HG03039 (cell line): Measurements from ENCODE around the gene THUMPD2.

Experiments used
- ATAC-seq: cut with Tn5 transposase; IDR thresholded peaks from one replicate; pipeline ENCODE4 v1.9.1; 2021; ENCODE audit warnings: mild to moderate bottlenecking, moderate library complexity; ENCODE audit not compliant: unreplicated experiment

THUMPD2 gene

DNA sequence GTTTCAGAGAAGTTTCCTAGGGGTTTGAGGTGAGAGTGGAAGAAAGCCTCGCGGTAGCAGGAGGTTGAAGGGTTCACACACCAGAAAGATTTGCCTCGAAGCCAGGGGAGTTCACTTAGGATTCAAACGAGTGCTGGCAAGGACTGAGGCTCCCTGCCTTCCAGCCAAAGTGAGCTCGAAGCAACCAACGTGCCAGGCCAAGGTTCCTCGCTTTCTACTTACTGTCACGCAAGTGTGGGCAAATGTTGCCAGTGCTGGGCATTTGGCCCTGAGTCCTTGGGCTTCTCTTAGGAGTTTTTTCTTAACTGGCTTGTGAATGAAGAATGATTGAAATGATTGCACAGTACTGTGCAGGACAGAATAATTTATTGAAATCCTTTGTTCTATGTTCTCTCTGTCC, 59.7 kb downstream of the THUMPD2 start:
- ATAC-seq: no peak

DNA sequence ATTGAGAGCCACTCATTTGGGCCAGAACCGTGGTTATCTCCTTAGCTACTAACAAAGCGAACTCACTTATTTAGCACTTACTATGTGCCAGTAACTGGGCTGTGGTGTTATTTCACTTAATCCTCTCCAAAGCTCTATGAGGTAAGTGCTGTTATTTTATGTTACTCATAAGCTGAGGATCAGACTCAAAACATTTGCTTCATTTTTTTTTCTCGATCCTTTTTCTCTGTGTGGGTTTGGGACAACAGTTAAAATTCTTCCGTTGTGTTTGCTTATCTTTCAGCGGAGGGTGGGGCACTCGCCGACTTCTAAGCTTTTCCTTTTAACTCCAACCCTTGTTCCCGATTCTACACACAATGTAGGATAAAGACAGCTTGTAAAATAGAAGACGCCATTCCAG, 60.6 kb downstream of the THUMPD2 start:
- no peak for ATAC-seq

DNA sequence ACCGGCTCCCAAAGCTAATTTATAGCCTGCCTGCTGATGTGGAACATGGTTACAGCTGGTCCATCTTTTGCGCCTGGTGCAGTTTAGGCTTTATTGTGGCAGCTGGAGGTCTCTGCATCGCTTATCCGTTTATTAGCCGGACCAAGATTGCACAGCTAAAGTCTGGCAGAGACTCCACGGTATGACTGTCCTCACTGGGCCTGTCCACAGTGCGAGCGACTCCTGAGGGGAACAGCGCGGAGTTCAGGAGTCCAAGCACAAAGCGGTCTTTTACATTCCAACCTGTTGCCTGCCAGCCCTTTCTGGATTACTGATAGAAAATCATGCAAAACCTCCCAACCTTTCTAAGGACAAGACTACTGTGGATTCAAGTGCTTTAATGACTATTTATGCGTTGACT, 62.0 kb downstream of the THUMPD2 start:
- ATAC-seq: no peak

DNA sequence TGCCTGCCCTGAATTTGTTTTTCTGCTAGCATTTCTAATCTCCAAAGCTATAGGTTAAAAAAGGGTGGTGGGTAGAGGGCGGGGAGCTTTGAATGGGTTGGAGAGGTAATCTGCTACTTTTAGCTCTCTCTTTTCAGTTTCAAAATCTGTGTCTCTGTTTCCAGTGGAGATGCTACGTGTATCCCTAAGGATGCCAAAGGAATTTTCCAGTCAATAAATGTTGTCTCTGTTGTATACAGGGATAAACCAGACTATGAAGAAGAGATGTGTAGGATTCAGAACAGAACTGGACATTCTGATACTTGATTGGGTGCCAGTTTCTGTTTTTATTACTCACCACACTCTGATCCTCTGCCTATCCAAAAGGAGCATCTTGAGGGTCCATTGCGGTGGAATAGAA, 63.2 kb downstream of the THUMPD2 start:
- ATAC-seq: no peak

DNA sequence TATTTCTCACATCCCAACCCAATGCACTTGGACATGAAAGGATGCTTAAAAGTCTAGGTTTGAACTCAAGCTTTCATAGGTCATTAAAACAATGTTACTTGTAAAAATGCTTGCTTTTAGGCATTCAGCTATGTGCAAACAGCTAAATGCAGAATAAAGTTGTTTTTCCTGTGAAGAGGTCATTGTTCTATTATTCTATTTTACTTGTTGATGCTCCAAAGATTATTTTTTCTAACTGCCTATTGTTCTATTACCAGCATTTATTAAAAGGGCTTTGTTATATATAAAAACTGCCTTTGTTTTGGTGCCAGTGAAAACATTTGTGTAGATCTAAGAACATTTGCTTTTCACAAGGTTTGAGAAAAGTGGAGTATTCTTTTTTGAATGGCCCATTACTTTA, 64.0 kb downstream of the THUMPD2 start:
- no peak for ATAC-seq

DNA sequence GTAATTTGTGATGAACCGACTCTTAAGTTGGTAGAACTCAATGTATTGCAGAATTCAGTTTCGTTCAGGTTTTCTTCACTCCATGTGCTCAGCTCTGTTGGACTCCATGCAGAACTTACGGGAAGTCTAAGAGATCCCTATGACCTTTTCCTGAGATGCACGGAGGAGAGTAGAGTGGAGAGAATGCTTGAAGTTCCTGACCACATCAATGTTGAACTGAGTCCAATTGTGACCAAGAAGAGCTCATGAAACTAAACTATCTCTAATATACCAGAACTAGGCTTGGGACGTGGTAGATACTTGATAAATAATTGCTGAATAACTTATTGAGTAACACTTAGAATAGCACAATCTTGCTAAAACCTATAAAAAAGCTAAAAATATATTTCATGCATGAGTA, 66.1 kb downstream of the THUMPD2 start:
- ATAC-seq: no peak

DNA sequence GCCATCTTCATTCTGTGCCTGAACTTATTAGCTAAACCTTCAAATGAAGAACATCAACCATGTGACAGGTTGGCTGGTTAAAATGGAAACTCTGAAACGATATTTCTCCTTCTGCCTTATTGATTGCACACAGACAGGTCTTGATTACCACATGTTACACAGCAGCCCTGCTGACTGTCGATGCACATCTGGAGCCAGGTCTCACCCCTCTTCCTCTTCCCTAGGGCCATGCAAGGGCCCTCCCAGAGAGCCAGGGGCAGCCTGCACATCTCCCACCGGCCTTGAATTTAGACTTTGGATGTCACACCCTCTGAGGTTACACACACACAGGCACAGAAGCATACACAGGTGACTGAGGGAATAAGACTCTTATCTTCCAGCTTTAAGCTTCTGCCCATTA, 68.3 kb downstream of the THUMPD2 start:
- no peak for ATAC-seq

DNA sequence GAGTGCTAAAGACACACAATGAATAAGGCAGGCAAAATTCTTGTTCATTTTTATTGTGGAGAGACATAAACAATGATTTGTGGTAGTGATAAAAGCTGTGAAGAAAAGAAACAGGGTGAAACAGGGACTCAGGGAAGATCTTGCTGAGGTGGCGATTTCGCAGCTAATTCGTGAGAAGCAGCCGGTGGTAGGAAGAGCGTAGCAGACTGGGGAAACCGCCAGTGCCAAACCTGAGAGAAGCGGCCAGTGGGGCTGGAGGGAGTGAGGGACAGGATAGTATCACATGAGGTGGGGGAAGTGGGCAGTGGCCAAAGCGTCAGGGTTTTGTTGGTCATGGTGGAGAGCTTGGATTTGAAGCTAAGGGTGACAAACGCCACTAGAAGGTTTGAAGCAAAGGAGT, 71.1 kb downstream of the THUMPD2 start:
- ATAC-seq: no peak

DNA sequence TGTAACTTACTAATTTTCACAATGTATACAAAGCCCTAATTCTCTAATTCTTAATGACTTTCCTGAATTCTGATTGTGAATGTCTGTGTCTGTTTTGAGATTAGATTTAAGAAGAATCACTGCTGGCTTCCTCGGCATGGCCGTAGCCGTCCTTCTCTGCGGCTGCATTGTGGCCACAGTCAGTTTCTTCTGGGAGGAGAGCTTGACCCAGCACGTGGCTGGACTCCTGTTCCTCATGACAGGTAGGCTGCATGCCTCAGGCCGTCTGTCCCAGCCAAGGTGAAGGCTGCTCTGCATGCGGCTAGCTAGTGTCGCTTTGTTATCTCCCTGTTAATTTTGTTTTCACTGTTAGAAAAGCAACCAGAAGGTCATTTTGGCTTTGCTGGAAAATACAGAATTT, 72.1 kb downstream of the THUMPD2 start:
- ATAC-seq: no peak

DNA sequence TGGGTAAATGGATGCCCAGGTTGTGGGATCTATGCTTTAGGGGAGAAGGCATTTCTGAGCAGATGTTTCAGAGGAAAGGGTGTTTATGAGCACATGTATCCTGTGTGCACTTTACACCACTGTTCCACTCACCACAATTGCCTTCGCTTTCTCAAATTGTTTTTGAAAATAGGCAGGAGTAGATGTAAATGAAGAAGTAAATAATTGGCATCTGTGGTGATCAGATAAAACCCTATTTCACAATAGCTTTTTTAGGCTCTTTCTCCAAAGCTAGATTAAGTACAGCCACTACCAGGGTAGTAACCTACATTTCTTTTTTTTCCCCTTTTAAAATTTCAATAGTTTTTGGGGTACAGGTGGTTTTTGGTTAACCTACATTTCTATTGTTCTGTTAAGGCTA, 72.7 kb downstream of the THUMPD2 start:
- ATAC-seq: no peak

DNA sequence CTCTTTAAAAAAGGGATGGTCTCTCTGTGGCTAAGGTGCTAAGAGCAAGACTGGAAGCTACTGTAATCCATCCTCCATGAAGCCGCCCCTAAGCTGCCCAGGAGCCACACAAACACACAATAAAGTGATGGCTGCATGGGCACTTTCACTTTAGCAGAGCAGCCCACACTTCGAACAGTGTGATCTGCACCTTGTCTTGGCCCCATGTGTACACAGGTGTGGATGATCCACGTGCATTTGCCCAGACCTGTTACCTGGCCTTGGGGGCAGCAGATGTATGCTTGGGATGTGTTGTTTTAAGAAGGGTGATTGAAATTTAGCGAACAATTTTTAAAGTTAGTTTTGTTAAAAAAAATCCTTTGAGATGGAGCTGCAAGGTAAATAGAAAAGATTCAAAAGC, 73.4 kb downstream of the THUMPD2 start:
- ATAC-seq: no peak

DNA sequence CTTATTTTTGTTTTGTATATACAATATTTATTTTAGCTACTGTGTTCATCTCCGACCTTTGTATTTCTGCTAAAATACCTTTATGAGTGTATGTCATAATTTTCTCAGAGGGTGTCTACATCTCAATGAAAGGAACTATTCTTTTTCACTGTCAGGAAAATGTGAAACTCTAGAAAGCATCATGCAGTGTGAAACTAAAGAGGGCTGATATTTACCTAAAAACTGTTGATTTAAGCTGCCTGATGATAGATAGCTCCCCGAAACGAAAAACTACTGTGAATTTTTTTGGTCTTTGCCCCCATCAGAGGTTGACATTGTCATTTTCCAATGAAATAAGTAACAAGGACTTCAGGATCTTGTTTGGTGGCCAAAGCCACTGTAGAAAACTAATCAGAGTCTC, 74.5 kb downstream of the THUMPD2 start:
- ATAC-seq: no peak

DNA sequence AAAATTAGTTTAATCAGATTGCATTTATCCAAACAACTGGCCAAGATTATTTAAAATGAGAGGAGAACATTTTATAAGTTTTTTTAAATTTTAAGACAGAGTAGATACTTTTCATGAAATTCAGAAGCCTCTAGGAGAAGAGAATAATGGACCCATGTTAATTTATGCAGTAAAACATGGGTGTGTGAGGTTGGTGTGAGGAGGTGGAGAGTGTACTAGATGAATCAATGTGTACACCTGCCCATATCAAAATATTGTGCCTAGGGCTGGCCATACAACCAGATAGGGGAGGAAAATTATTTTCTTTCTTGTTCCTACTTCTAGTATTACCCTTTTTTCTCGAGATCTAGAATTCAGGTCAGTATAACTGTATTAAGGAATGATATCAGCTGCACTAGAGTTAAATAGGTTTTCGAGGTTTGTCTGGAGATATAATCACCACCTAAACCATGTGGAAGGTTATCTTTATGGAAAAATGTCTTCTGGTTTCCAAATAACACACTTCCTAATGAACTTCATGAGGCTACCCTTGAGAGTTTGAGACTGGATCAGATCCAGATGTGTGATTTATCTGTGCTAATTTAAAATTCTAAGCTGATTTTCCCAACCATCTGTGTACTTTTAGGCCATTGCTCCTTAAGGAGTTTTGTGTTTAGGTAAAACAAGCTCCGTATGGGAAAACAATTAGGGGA, 75.7 kb downstream of the THUMPD2 start:
- ATAC-seq: no peak

DNA sequence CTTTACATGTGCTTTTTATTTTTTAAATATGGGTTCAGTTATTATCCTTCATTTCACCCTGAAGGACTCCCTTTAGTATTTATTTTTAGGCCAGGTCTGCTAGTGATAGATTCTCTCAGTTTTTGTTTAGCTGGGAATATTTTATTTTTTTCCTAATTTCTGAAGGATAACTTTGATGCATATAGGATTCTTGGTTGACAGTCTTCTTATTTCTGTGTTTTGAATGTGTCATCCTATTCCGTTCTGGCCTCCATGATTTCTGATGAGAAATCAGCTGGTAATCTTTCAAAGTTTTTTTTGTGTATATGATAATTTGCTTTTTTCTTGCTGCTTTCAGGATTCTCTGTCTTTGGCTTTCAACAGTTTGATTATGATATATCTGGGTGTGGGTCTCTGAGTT, 77.9 kb downstream of the THUMPD2 start:
- ATAC-seq: no peak

DNA sequence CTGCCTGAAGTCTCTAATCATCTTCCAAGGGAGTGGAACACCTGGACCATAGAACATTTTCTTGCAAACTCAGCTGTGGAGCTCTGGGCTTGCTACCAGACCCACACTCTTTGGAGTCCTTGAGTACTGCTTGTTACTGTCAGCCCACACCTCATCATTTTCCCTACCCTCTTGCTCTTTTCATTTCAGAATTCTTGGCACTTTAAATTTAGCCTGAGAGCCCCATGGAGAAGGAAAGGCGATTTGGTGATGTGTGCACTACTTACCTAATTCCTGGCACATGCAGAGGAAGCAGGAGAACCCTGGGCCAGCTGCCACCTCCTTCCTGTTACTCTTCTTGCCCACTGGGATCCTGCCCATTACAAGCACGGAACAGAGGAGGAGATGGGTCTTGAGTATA, 81.6 kb downstream of the THUMPD2 start:
- no peak for ATAC-seq

DNA sequence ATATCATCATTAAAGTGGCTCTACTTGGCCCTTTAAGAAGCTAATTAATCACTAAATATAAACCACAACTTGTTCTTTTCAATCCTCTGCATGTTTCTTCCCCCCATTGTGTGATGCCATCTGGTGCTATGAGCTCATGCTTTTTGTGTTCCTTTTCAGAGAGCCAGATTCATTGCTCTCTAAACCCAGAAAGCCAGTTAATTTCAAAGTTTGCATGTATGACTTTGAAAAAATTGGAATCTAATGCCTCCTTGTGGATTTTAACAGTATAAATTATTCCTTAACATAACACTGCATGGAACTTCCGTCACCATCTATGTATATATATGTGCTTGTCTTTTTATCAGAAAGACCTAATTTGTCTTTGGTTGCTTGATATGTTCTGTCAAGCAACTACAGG, 82.2 kb downstream of the THUMPD2 start:
- no peak for ATAC-seq

DNA sequence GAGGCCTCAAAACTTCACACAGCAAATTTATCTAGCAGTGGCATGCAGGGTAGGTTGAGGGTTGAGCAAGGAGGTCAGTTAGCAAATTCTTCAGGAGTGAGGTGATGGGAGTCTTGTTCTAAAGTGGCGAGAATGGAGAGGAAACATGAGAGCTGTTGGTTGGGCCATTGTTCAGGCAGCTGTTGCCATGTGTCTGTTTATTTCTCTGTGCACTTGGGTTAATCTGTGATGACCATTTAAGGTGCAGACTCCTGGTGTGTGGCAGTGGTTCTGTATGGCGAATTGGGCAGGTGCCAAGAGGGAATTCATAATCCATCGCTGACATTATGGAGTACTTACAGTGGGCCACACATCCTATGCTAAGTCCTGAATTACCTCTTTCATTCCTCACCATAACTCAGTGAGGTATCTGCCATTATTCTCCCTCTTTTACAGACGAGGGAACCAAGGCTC, 82.9 kb downstream of the THUMPD2 start:
- ATAC-seq: no peak

DNA sequence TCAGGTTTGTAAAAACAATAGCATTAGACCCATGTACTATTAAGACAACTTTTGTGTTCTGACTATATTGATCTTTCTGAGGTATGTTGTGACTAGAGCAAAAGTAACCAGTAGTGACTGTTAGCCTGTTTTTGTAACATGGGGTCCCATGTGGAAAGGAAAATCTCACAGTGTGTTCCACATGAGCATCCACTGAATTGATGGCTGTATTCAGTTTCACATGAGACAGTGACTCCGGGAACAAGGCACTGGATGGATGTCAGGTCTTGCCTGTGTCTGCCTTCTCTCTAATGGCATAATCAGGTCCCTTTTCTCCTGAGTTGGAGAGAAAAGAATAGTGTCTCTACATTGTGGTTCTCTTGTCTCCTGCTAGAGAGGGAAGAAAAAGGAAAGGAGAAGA, 85.8 kb downstream of the THUMPD2 start:
- ATAC-seq: no peak

DNA sequence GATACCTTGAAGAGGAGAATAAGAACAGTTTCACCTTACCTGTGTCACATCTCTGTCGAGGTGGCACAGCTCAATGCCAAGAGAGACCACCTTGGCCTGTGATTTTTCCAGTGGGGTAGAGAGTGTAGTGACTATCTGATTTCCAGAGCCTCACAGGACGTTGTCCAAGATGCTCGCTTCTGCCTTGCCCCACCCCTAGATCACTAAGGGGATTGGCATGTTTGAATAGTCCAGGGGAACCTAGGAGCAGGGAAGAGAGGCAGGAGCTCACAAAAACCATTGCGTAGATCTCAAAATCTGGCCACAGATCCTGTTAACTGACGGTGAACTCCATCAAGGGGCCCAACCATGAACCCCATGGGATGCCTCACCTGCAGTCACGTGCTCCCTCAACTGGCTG, 89.2 kb downstream of the THUMPD2 start:
- ATAC-seq: no peak

DNA sequence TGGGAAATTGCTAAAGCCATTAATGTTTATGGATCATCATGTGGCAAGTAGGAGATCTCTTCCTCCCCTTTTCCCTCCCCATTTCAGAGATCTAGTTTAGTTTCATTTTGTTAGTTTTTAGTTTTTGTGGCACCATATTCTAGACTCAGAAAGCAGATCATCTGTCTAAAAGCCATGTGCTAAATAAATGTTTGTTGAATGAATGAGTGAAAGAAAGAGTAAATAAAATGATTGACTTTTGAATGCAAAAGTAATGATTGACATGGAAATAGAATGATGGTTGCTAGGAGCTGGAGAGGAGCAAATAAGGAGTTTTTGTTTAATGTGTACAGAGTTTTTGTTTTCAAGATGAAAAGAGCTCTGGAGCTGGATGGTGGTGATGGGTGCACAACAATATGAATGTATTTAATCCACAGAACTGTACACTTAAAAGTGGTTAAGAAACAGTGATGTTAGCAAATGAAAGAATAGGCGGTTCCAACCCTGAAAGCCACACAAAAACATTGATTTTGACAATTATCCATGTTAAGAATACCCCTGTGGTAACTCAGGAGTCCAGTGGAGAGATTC, 89.7 kb downstream of the THUMPD2 start:
- no peak for ATAC-seq

DNA sequence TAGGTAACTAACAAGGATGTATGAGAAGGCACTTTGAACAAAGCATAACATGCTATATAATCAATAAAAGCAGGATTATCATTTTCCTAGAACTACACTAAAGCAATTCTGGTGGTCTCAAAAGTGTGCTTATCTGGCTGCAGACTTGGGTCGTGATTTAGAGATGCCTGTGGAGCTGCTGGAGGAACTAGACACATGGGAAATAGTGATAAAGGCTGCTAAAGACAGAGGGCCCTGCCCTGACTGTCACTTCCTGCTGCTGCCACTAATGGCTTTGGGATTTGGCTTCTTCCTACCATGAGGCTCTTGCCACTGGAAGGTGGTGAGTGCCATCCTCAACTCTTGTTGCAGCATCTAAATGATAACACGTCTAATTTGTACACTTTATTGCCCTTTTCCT, 90.9 kb downstream of the THUMPD2 start:
- ATAC-seq: no peak

DNA sequence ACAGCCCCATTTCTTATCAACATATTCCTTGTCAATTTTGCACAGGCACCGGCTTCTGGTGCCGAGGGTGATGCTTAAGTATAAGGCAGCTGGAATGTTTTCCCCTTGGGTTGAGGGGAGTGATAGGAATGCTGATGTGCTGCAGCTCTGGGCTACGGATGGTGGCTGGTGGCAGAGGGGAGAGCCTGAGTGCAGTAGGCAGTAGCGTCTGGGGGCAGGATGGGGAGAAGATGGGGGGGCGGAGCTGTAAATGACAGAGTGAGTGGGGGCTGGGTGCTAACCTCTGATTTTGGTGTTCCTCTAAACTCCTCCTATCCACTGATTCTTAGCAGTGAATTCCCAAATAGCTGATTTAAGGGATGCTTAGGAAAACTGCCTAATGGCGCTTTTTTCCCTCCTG, 92.6 kb downstream of the THUMPD2 start:
- ATAC-seq: no peak
